ENCODE results near the gene ACTR8.

DNA sequence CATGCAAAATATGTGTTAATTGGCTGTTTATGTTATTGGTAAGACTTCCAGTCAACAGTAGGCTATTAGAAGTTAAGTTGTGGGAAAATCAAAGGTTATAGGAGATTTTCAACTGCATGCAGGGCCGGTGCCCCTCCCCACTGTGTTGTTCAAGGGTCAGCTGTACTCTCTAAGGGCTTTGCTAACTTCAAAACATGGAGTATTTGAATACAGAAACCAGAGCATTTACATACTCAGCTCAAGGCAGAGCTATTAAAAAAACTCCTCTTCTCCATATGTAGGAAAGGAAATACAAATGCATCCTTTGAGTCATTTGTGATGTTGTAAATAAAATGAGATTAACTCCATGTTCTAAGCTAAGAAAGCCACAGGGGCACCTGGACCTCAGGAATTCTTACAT, 18.8 kb downstream of the ACTR8 start:
- TF ChIP-seq CTCF (IDR thresholded peaks at IDR 0.05; ENCODE audit: low read length) (no peak), EZH2 (optimal IDR thresholded peaks at IDR 0.05; ENCODE audit: low read depth, low read length) (no peak), EZH2phosphoT487 (IDR thresholded peaks at IDR 0.05; ENCODE audit: low read length) (no peak)

All from MM.1S (cell line).